ENCODE data around the gene LRRC2. TPM values are rescaled to one million over a fixed set of nuclear protein-coding genes. Genes with fewer than 3 reads are reported as not detected.
A peak's percentile ranks its signal among the peaks of the same experiment; 100 is the strongest.

Gene LRRC2
- total and polyA plus RNA-seq, 2 of the 13 experiments (the other 11 are each of a cell fraction or from before 2014, with no cell fraction given): 0.27 to 0.58 TPM

- BruUV-seq (replicated peaks): no TSS peak
- peaks cover 0 to 5% of the 10 kb centered on the region in 2 experiments; a peak in 3 of 5 replicates for H3K27me3 ChIP-seq (ENCODE audit: control insufficient read depth in 1 of 2, insufficient read depth in 2 of 2, low read length in 2 of 2)
- H3K79me2 ChIP-seq (ENCODE audit: insufficient read depth, low read length): no peaks in the 10 kb centered on the region
- no peak for FAIRE-seq
- H3K9me3 ChIP-seq (ENCODE audit: low read length): no peaks in the 10 kb centered on the region
- intact Hi-C loops (cut with micrococcal nuclease; ENCODE audit: unreplicated experiment) (no loop called here), in situ Hi-C loops (cut with HindIII; ENCODE audit: extremely low pct_ligation_motif_present, low pct_unique_long_range_greater_than_20kb) (no loop called here)
- no peak for DNase-seq (ENCODE audit: low spot score)
- peak overlapping the region; percentile 93 for H3K4me2 ChIP-seq (ENCODE audit: low read depth, low read length)
- H3K4me1 ChIP-seq (ENCODE audit: insufficient read depth, low read length): peaks cover 13% of the 10 kb centered on the region
- no peak overlapping the region for H3K27ac ChIP-seq (ENCODE audit: extremely low read length, insufficient read depth, low read length)
- CTCF ChIA-PET (ENCODE audit: low intra/inter-chr PET ratio, low total read pairs): interaction anchor here (0.6 kb wide), 1 partner anchor 66 kb away, joined by 3 read pairs; no protein-coding TSS in a partner anchor
- H3K9ac ChIP-seq (ENCODE audit: insufficient read depth, low read depth, low read length): no peak overlapping the region
- peak overlapping the region in 1 of 3 experiments; percentile 78; a peak in 1 of 6 replicates for H3K4me3 ChIP-seq (replicated peaks in 1 of 3; ENCODE audit: insufficient read depth in 1 of 3, low read depth in 2 of 3, low read length in 3 of 3)
- no peaks in the 10 kb centered on the region for H3K36me3 ChIP-seq (replicated peaks in 1 of 2; ENCODE audit: control insufficient read depth in 1 of 2, insufficient read depth in 2 of 2, low read length in 2 of 2)
- WGBS (ENCODE audit: low lambda C conversion rate): 82% methylated on average over 2 of the region's 4 CpGs
- no peaks in the 10 kb centered on the region for H4K20me1 ChIP-seq (ENCODE audit: insufficient read depth, low read length)
- H2AFZ ChIP-seq (ENCODE audit: low read length): no peak overlapping the region
- TF ChIP-seq HINFP (CRISPR knock-in tag; IDR thresholded peaks at IDR 0.05; ENCODE audit: low read depth) (no peak), ZNF768 (CRISPR knock-in tag; IDR thresholded peaks at IDR 0.05) (peak; percentile 67; the same call in 1 of the 2 replicates), SRF (IDR thresholded peaks at IDR 0.05; ENCODE audit: low read depth, low read length) (no peak)
- POLR2A ChIA-PET: interaction anchor here (1.8 to 2.0 kb wide), 2 partner anchors 18 to 21 kb away, joined by 4 to 8 read pairs; no protein-coding TSS in a partner anchor
- ATAC-seq: no peak
Measured at GRCh38 chr3:46565077-46565476, 1.0 kb downstream of the LRRC2 start.

- BruUV-seq (replicated peaks): no TSS peak
- H3K4me1 ChIP-seq (ENCODE audit: insufficient read depth, low read length): peaks cover 17% of the 10 kb centered on the region
- H3K4me2 ChIP-seq (ENCODE audit: low read depth, low read length): no peak overlapping the region
- H2AFZ ChIP-seq (ENCODE audit: low read length): no peak overlapping the region
- ATAC-seq (no peak), DNase-seq (ENCODE audit: low spot score) (no peak), FAIRE-seq (no peak)
- POLR2A ChIA-PET: interaction anchor here (1.8 kb wide), 1 partner anchor 22 kb away, joined by 4 read pairs; no protein-coding TSS in a partner anchor
- in situ Hi-C loops (cut with HindIII; ENCODE audit: extremely low pct_ligation_motif_present, low pct_unique_long_range_greater_than_20kb) (no loop called here), intact Hi-C loops (cut with micrococcal nuclease; ENCODE audit: unreplicated experiment) (no loop called here)
- H3K79me2 ChIP-seq (ENCODE audit: insufficient read depth, low read length): no peaks in the 10 kb centered on the region
- H3K4me3 ChIP-seq (replicated peaks in 1 of 3; ENCODE audit: insufficient read depth in 1 of 3, low read depth in 2 of 3, low read length in 3 of 3): no peak overlapping the region
- no peaks in the 10 kb centered on the region for H3K9me3 ChIP-seq (ENCODE audit: low read length)
- H4K20me1 ChIP-seq (ENCODE audit: insufficient read depth, low read length): no peaks in the 10 kb centered on the region
- TF ChIP-seq RFXAP (CRISPR knock-in tag; IDR thresholded peaks at IDR 0.05; ENCODE audit: borderline replicate concordance) (no peak), FOXJ3 (CRISPR knock-in tag; IDR thresholded peaks at IDR 0.05; ENCODE audit: borderline replicate concordance) (no peak), EZH2 (conservative IDR thresholded peaks at IDR 0.05; ENCODE audit: low read depth, low read length) (no peak), ZNF383 (CRISPR knock-in tag; IDR thresholded peaks at IDR 0.05; ENCODE audit: borderline replicate concordance) (no peak), ZNF720 (CRISPR knock-in tag; IDR thresholded peaks at IDR 0.05) (no peak), ZNF3 (CRISPR knock-in tag; IDR thresholded peaks at IDR 0.05) (no peak)
- H3K9ac ChIP-seq (ENCODE audit: insufficient read depth, low read depth, low read length): no peak overlapping the region
- no peak overlapping the region for H3K27ac ChIP-seq (ENCODE audit: extremely low read length, insufficient read depth, low read length)
- peaks cover 0 to 5% of the 10 kb centered on the region in 2 experiments; a peak in 3 of 5 replicates for H3K27me3 ChIP-seq (ENCODE audit: control insufficient read depth in 1 of 2, insufficient read depth in 2 of 2, low read length in 2 of 2)
- WGBS (ENCODE audit: low lambda C conversion rate): 88% methylated on average over 4 of the region's 5 CpGs
- CTCF ChIA-PET (ENCODE audit: low intra/inter-chr PET ratio, low total read pairs): no interaction called here
- H3K36me3 ChIP-seq (replicated peaks in 1 of 2; ENCODE audit: control insufficient read depth in 1 of 2, insufficient read depth in 2 of 2, low read length in 2 of 2): no peaks in the 10 kb centered on the region
Measured at GRCh38 chr3:46564190-46565021, 1.7 kb downstream of the LRRC2 start.

All from HepG2 (cell line).